Mesenchymal stem cell (in vitro differentiated cells and primary cell): ENCODE results near the gene CNOT6.

Experiments used
- DNase-seq: peaks from one replicate; pipeline ENCODE4 v3.0.0-alpha.2; 2013
- H2AFZ ChIP-seq: one replicate; pipeline ENCODE4 v1.6.1; 2013; ENCODE audit warnings: low read depth, mild to moderate bottlenecking, control low read depth, inconsistent platforms, low read length, moderate library complexity
- H2AK5ac ChIP-seq: 2 replicates; pipeline ENCODE4 v1.6.1; 2013; ENCODE audit warnings: low read length, moderate library complexity, mild to moderate bottlenecking, inconsistent platforms; ENCODE audit not compliant: severe bottlenecking
- H2BK120ac ChIP-seq: one replicate; pipeline ENCODE4 v1.6.1; 2013; ENCODE audit warnings: low read depth, mild to moderate bottlenecking, inconsistent platforms, low read length, moderate library complexity
- H2BK12ac ChIP-seq, 2 experiments: one replicate each; pipeline ENCODE4 v1.6.1; 2013; ENCODE audit warnings: inconsistent platforms in 2 of 2, low read length in 2 of 2, mild to moderate bottlenecking in 2 of 2, moderate library complexity in 2 of 2, control low read depth in 1 of 2
- H2BK15ac ChIP-seq: one replicate; pipeline ENCODE4 v1.6.1; 2013; ENCODE audit warnings: mild to moderate bottlenecking, low read depth, inconsistent platforms; ENCODE audit not compliant: poor library complexity, severe bottlenecking
- H2BK5ac ChIP-seq: 2 replicates; pipeline ENCODE4 v1.6.1; 2013; ENCODE audit warnings: low read depth, mild to moderate bottlenecking, low read length, control low read depth, inconsistent platforms; ENCODE audit not compliant: poor library complexity, severe bottlenecking
- H3K14ac ChIP-seq, 2 experiments: one replicate each; pipeline ENCODE4 v1.6.1; 2013; ENCODE audit warnings: inconsistent platforms in 2 of 2, low read length in 2 of 2, control low read depth in 1 of 2, mild to moderate bottlenecking in 1 of 2, moderate library complexity in 1 of 2
- H3K18ac ChIP-seq, 2 experiments: one replicate each; pipeline ENCODE4 v1.6.1; 2013; ENCODE audit warnings: inconsistent platforms in 2 of 2, low read length in 2 of 2, control low read depth in 1 of 2, low read depth in 1 of 2, mild to moderate bottlenecking in 1 of 2
- H3K23ac ChIP-seq, 2 experiments: one replicate each; pipeline ENCODE4 v1.6.1; 2013; ENCODE audit warnings: inconsistent platforms in 2 of 2, low read length in 2 of 2, mild to moderate bottlenecking in 2 of 2, moderate library complexity in 2 of 2, control low read depth in 1 of 2
- H3K27ac ChIP-seq: 2 replicates; pipeline ENCODE4 v1.5.1; 2013; ENCODE audit warnings: mild to moderate bottlenecking, moderate library complexity, low read length, control low read depth, inconsistent platforms; ENCODE audit not compliant: poor library complexity, severe bottlenecking
- H3K27me3 ChIP-seq, 2 experiments: 2 replicates each; pipeline versions ENCODE4 v1.6.1 to v1.7.0; 2013; ENCODE audit warnings: low read length in 2 of 2, mild to moderate bottlenecking in 2 of 2, moderate library complexity in 2 of 2, control low read depth in 1 of 2, inconsistent platforms in 1 of 2; ENCODE audit not compliant: control insufficient read depth in 1 of 2, insufficient read depth in 1 of 2
- H3K36me3 ChIP-seq, 2 experiments: 2 replicates each; pipeline versions ENCODE4 v1.6.1 to v1.7.0; 2013; ENCODE audit warnings: low read length in 2 of 2, control low read depth in 1 of 2, inconsistent platforms in 1 of 2, low read depth in 1 of 2, mild to moderate bottlenecking in 1 of 2; ENCODE audit not compliant: insufficient read depth in 2 of 2, control insufficient read depth in 1 of 2
- H3K4ac ChIP-seq, 2 experiments: one replicate each; pipeline ENCODE4 v1.6.1; 2013; ENCODE audit warnings: inconsistent platforms in 2 of 2, low read length in 2 of 2, mild to moderate bottlenecking in 2 of 2, moderate library complexity in 2 of 2, control low read depth in 1 of 2, low read depth in 1 of 2
- H3K4me1 ChIP-seq: 2 replicates; pipeline ENCODE4 v1.6.1; 2013; ENCODE audit warnings: low read depth, low read length, control low read depth; ENCODE audit not compliant: control insufficient read depth, insufficient read depth
- H3K4me2 ChIP-seq: 2 replicates; pipeline ENCODE4 v1.6.1; 2013; ENCODE audit warnings: low read length, mild to moderate bottlenecking, inconsistent platforms; ENCODE audit not compliant: poor library complexity, severe bottlenecking
- H3K4me3 ChIP-seq, 2 experiments: 2 replicates each; pipeline versions ENCODE4 v1.5.1 to v1.7.0; 2013; ENCODE audit warnings: low read length in 2 of 2, mild to moderate bottlenecking in 2 of 2, control low read depth in 1 of 2, low read depth in 1 of 2; ENCODE audit not compliant: insufficient read depth in 1 of 2
- H3K79me1 ChIP-seq: replicated peaks from 2 replicates; pipeline ENCODE4 v1.6.1; 2013; ENCODE audit warnings: mild to moderate bottlenecking, control low read depth, low read length, inconsistent platforms; ENCODE audit not compliant: poor library complexity, severe bottlenecking
- H3K9ac ChIP-seq: 2 replicates; pipeline ENCODE4 v1.7.0; 2013; ENCODE audit warnings: mild to moderate bottlenecking, low read length, moderate library complexity
- H3K9me3 ChIP-seq: 2 replicates; pipeline ENCODE4 v1.7.0; 2013; ENCODE audit warnings: mild to moderate bottlenecking, low read length; ENCODE audit not compliant: control insufficient read depth
- H4K8ac ChIP-seq: one replicate; pipeline ENCODE4 v1.6.1; 2013; ENCODE audit warnings: inconsistent platforms, mild to moderate bottlenecking, low read length, moderate library complexity
- H4K91ac ChIP-seq: one replicate; pipeline ENCODE4 v1.6.1; 2013; ENCODE audit warnings: mild to moderate bottlenecking, low read length, inconsistent platforms
- WGBS: methylation state at CpG from one replicate; pipeline ENCODE4 v1.1.7; 2013; ENCODE audit warnings: mixed read lengths; 5-methylcytosine and 5-hydroxymethylcytosine counted together

Gene CNOT6

DNA sequence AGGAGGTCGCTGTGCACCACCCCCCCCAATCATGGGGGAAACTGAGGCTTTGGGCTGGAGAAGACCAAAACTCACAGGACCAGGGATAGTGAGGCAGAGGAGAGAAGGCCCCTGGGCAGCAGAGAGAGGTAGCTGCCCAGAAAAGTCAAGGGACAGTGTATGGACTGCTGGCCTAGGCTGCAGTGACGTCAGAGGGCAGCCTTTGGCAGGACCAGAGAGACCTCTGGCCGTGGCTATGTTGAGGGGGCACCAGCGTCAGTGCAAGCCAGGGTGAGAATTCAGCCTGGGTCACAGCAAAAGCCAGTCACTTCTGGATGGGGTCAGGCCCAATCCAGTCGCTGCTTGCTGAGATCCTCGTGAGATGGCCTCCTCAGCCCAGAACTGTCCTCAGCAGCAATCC lies 128.7 kb downstream of the CNOT6 start:
- H3K4me3 ChIP-seq = no peak overlapping the region
- WGBS = 91% methylated on average over 6 of the region's 6 CpGs
- no peak overlapping the region for H2BK5ac ChIP-seq
- no peak overlapping the region for H3K27ac ChIP-seq
- H2AK5ac ChIP-seq = no peak overlapping the region
- H3K4me2 ChIP-seq = no peak overlapping the region
- H3K18ac ChIP-seq = no peak overlapping the region
- H3K79me1 ChIP-seq = no peaks in the 10 kb centered on the region
- H3K36me3 ChIP-seq = no peaks in the 10 kb centered on the region
- no peak overlapping the region for H3K23ac ChIP-seq
- H3K4me1 ChIP-seq = peaks cover 15% of the 10 kb centered on the region
- H4K91ac ChIP-seq = no peak overlapping the region
- H3K14ac ChIP-seq = no peak overlapping the region
- no peak overlapping the region for H2AFZ ChIP-seq
- no peak for DNase-seq
- no peak overlapping the region for H2BK15ac ChIP-seq
- peaks cover 11 to 42% of the 10 kb centered on the region in 2 experiments for H3K27me3 ChIP-seq
- no peak overlapping the region for H3K4ac ChIP-seq
- H3K9me3 ChIP-seq = no peaks in the 10 kb centered on the region
- H2BK120ac ChIP-seq = no peak overlapping the region
- H4K8ac ChIP-seq = no peak overlapping the region
- H2BK12ac ChIP-seq = no peak overlapping the region
- H3K9ac ChIP-seq = no peak overlapping the region

DNA sequence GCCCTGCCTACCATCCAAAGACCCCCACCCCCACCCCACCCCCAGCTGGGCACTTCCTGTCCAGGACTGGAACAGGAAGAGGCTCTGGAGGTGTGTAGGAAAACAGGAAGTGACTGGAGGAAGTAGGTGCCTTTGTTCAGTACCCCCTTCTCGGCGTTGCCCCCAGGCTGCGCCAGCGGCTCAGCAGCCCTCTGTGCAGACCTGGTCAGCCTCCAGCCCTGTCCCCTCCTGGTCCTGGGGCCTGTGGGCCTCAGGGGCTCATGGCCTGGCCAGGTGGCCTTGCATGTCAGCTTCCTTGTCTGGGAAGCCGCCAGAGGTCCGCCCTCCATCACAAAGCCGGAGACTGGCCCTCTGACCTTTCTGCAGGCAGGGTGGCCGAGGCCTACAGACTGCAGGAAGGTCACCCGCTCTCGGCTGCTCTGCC lies 129.2 kb downstream of the CNOT6 start:
- Histone ChIP-seq H2BK12ac (no peak overlapping the region), H2BK15ac (no peak overlapping the region), H2BK5ac (no peak overlapping the region), H3K23ac (no peak overlapping the region), H2BK120ac (no peak overlapping the region), H3K4me1 (peaks cover 14% of the 10 kb centered on the region), H3K14ac (no peak overlapping the region), H3K4me2 (no peak overlapping the region), H3K4me3 (no peak overlapping the region), H3K27me3 (peaks cover 9 to 40% of the 10 kb centered on the region in 2 experiments), H2AK5ac (no peak overlapping the region), H3K9ac (no peak overlapping the region), H3K79me1 (no peaks in the 10 kb centered on the region), H3K9me3 (no peaks in the 10 kb centered on the region), H3K36me3 (no peaks in the 10 kb centered on the region), H4K91ac (no peak overlapping the region), H4K8ac (no peak overlapping the region), H3K18ac (no peak overlapping the region), H2AFZ (no peak overlapping the region), H3K4ac (no peak overlapping the region), H3K27ac (no peak overlapping the region)
- 87% methylated on average over 10 of the region's 10 CpGs for WGBS
- no peak for DNase-seq

DNA sequence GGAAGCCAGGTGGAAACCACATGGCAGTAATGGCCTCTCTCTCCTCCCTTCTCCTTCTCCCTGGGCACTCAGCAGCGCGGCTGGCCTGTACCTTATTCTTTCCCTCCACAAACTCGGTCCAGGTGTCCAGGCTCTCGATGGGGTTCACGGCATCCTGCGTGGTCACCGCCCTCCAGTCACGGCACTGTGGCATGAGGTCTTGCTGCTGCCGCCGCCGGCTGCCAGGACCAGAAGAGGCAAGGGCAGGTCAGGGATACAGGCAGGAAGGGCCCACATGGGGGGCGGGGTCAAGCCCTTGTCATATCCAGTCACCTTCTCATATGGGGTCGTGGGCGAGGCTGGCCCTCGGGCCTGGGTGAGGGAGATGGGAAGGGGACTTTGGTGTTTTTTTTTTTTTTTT lies 129.7 kb downstream of the CNOT6 start:
- Histone ChIP-seq H3K79me1 (no peaks in the 10 kb centered on the region), H3K14ac (no peak overlapping the region), H3K27me3 (peaks cover 6 to 37% of the 10 kb centered on the region in 2 experiments), H4K91ac (no peak overlapping the region), H3K36me3 (no peaks in the 10 kb centered on the region), H2BK12ac (no peak overlapping the region), H3K23ac (no peak overlapping the region), H3K4me3 (no peak overlapping the region), H2AK5ac (no peak overlapping the region), H2AFZ (no peak overlapping the region), H2BK15ac (no peak overlapping the region), H3K4me2 (no peak overlapping the region), H3K9ac (no peak overlapping the region), H3K4ac (no peak overlapping the region), H3K9me3 (no peaks in the 10 kb centered on the region), H2BK120ac (no peak overlapping the region), H2BK5ac (no peak overlapping the region), H3K27ac (no peak overlapping the region), H4K8ac (no peak overlapping the region), H3K18ac (no peak overlapping the region), H3K4me1 (peaks cover 9% of the 10 kb centered on the region)
- WGBS = 95% methylated on average over 15 of the region's 15 CpGs
- no peak for DNase-seq

DNA sequence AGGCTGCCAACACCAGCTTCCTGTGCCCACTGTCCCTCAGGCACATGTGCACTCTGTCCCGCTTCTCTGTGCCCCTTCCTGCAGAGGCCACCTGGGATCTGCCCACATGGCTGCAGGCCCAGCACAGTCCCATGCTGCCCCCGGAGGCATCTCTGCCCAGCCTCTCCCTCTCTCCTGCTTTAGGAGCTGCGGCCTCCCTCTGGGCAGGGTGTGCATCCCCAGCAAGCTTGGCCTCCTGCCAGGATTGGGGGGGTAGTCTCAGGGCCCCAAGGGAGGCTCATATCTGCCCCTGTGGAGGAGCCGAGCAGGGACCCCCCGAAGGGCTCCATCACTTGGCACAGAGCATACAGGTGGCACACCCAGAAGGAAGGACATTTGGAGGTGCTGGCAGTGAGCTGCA lies 130.4 kb downstream of the CNOT6 start:
- H2BK5ac ChIP-seq = no peak overlapping the region
- no peak overlapping the region for H4K91ac ChIP-seq
- H2BK15ac ChIP-seq = no peak overlapping the region
- H2AK5ac ChIP-seq = no peak overlapping the region
- WGBS = 94% methylated on average over 5 of the region's 5 CpGs
- H3K79me1 ChIP-seq = no peaks in the 10 kb centered on the region
- H2BK12ac ChIP-seq = no peak overlapping the region
- peaks cover 3 to 33% of the 10 kb centered on the region in 2 experiments for H3K27me3 ChIP-seq
- H2BK120ac ChIP-seq = no peak overlapping the region
- H3K36me3 ChIP-seq = no peaks in the 10 kb centered on the region
- H3K23ac ChIP-seq = no peak overlapping the region
- H3K4me3 ChIP-seq = no peak overlapping the region
- H3K9ac ChIP-seq = no peak overlapping the region
- H3K4me1 ChIP-seq = peaks cover 2% of the 10 kb centered on the region
- no peak overlapping the region for H3K4me2 ChIP-seq
- no peak overlapping the region for H3K27ac ChIP-seq
- no peaks in the 10 kb centered on the region for H3K9me3 ChIP-seq
- no peak overlapping the region for H2AFZ ChIP-seq
- DNase-seq = no peak
- H3K18ac ChIP-seq = no peak overlapping the region
- H3K14ac ChIP-seq = no peak overlapping the region
- no peak overlapping the region for H3K4ac ChIP-seq
- H4K8ac ChIP-seq = no peak overlapping the region
